HG02840 (cell line): ENCODE data around the gene JKAMP.

Experiments
- ATAC-seq: cut with Tn5 transposase; IDR thresholded peaks from one replicate; pipeline ENCODE4 v1.9.1; 2021; ENCODE audit warnings: mild to moderate bottlenecking, moderate library complexity, moderate number of reproducible peaks; ENCODE audit not compliant: unreplicated experiment, low FRiP score

JKAMP gene

GRCh38 chr14:59534361-59534987 is 50.2 kb downstream of the JKAMP start:
- ATAC-seq = no peak

GRCh38 chr14:59537476-59537875 is 53.2 kb downstream of the JKAMP start:
- no peak for ATAC-seq

GRCh38 chr14:59538936-59539335 is 54.6 kb downstream of the JKAMP start:
- no peak for ATAC-seq

- ATAC-seq = no peak
Observed at GRCh38 chr14:59540852-59541251, 56.5 kb downstream of the JKAMP start.

GRCh38 chr14:59541731-59542130 is 57.4 kb downstream of the JKAMP start:
- ATAC-seq = no peak

- no peak for ATAC-seq
Observed at GRCh38 chr14:59543873-59544272, 59.6 kb downstream of the JKAMP start.

GRCh38 chr14:59547310-59547709 is 63.0 kb downstream of the JKAMP start:
- ATAC-seq = no peak
